Measurements from ENCODE around the gene UCKL1.
"Not testable (repeated sequence)": the region's sequence is repeated elsewhere in the genome, so short reads cannot be mapped to it uniquely, and the experiment has no call there.

UCKL1 gene

GRCh38 chr20:63917811-63918210, 38.4 kb downstream of the UCKL1 start:
- no peak for DNase-seq (ENCODE audit: low spot score)

GRCh38 chr20:63916371-63916939, 39.8 kb downstream of the UCKL1 start:
- not testable (repeated sequence) for DNase-seq (ENCODE audit: low spot score)

- DNase-seq (ENCODE audit: low spot score), result no peak
These were observed 40.7 kb downstream of the UCKL1 start for GRCh38 chr20:63915471-63915870.

- DNase-seq (ENCODE audit: low spot score), result no peak
These were observed 42.4 kb downstream of the UCKL1 start for GRCh38 chr20:63913768-63914167.

GRCh38 chr20:63911176-63911575, 45.0 kb downstream of the UCKL1 start:
- DNase-seq (ENCODE audit: low spot score), result no peak

GRCh38 chr20:63908008-63908682, 48.1 kb downstream of the UCKL1 start:
- DNase-seq (ENCODE audit: low spot score), result no peak

- no peak for DNase-seq (ENCODE audit: low spot score)
These were observed 52.2 kb downstream of the UCKL1 start for GRCh38 chr20:63903796-63904561.

GRCh38 chr20:63900413-63900812, 55.8 kb downstream of the UCKL1 start:
- DNase-seq (ENCODE audit: low spot score), result no peak

GRCh38 chr20:63898882-63899558, 57.2 kb downstream of the UCKL1 start:
- no peak for DNase-seq (ENCODE audit: low spot score)

GRCh38 chr20:63897978-63898561, 58.1 kb downstream of the UCKL1 start:
- no peak for DNase-seq (ENCODE audit: low spot score)

GRCh38 chr20:63896264-63897105, 59.7 kb downstream of the UCKL1 start:
- DNase-seq (ENCODE audit: low spot score), result peak; percentile 79

GRCh38 chr20:63895952-63896263, 60.3 kb downstream of the UCKL1 start:
- DNase-seq (ENCODE audit: low spot score), result no peak

- DNase-seq (ENCODE audit: low spot score), result no peak
These were observed 60.8 kb downstream of the UCKL1 start for GRCh38 chr20:63895202-63895951.

- DNase-seq (ENCODE audit: low spot score), result peak; percentile 94
These were observed 61.6 kb downstream of the UCKL1 start, which contains the start of gene DNAJC5 for GRCh38 chr20:63894358-63895201. Gene DNAJC5 (plus strand): TSS chr20:63895126. CDS start chr20:63928346, 33,220 bp downstream.

GRCh38 chr20:63893999-63894357, 62.2 kb downstream of the UCKL1 start:
- DNase-seq (ENCODE audit: low spot score), result no peak

GRCh38 chr20:63892402-63892801, 63.8 kb downstream of the UCKL1 start:
- no peak for DNase-seq (ENCODE audit: low spot score)

GRCh38 chr20:63891061-63892002, 64.9 kb downstream of the UCKL1 start:
- no peak for DNase-seq (ENCODE audit: low spot score)

GRCh38 chr20:63890616-63891015, 65.6 kb downstream of the UCKL1 start:
- DNase-seq (ENCODE audit: low spot score), result no peak

GRCh38 chr20:63890201-63890576, 66.0 kb downstream of the UCKL1 start:
- DNase-seq (ENCODE audit: low spot score), result no peak
